GM12878 (cell line): ENCODE results near the gene COL9A3. TPM values are rescaled to one million over a fixed set of nuclear protein-coding genes. Genes with fewer than 3 reads are reported as not detected.

Experiments used
- ATAC-seq: fragments of 200-7000 bp; cut with Tn5 transposase; 3 replicates; pipeline ENCODE4 v1.9.1; 2020; ENCODE audit warnings: mild to moderate bottlenecking, moderate library complexity
- BruUV-seq: library from RNA; stranded (reverse); fragments of 400-500 nt; replicated peaks from 2 replicates; lab custom pipeline; 2021; lab: Mats Ljungman, UMichigan
- CTCF ChIA-PET: fragments of 300-600 bp; sonication (Branson Sonifier 250); formaldehyde crosslinking; extraction: SDS; loops from one replicate; lab custom pipeline; 2021; ENCODE audit warnings: inconsistent platforms; lab: Yijun Ruan, JAX
- POLR2A ChIA-PET: fragments of 350-600 bp; formaldehyde crosslinking; extraction: SDS; loops from one replicate; lab custom pipeline; 2021; ENCODE audit warnings: inconsistent platforms; lab: Charles Lee
- RAD21 ChIA-PET: fragments of 300-600 bp; sonication (Branson Sonifier 250); formaldehyde crosslinking; loops from one replicate; lab custom pipeline; 2023; ENCODE audit warnings: antibody characterized with exemption; ENCODE audit not compliant: unreplicated experiment; lab: Charles Lee
- SMC1A ChIA-PET: fragments of 300-600 bp; sonication (Branson Sonifier 250); formaldehyde crosslinking; loops from one replicate; lab custom pipeline; 2023; ENCODE audit not compliant: unreplicated experiment, uncharacterized antibody; lab: Charles Lee
- DNase-seq: peaks from one replicate; pipeline ENCODE4 v3.0.0-alpha.2; 2011; ENCODE audit warnings: low read depth, low spot score
- FAIRE-seq: peaks from 3 replicates; lab custom pipeline; 2011; peaks lifted over from hg19 to GRCh38; lab: Jason Lieb, UNC
- H2AFZ ChIP-seq: 2 replicates; pipeline ENCODE4 v1.6.0; 2011; ENCODE audit warnings: low read depth, low read length, control low read depth; ENCODE audit not compliant: control insufficient read depth
- H3K27ac ChIP-seq: 2 replicates; pipeline ENCODE4 v1.5.1; 2011; ENCODE audit warnings: control low read depth; ENCODE audit not compliant: control insufficient read depth, insufficient read depth
- H3K27me3 ChIP-seq, 2 experiments: replicated peaks in 1 of 2; 2 replicates each; pipeline versions ENCODE4 v1.6.0 to v1.6.1; 2011; ENCODE audit warnings: low read length in 1 of 2; ENCODE audit not compliant: control insufficient read depth in 2 of 2, insufficient read depth in 2 of 2
- H3K36me3 ChIP-seq, 2 experiments: 2 replicates each; pipeline ENCODE4 v1.5.1; 2011; ENCODE audit warnings: low read length in 1 of 2; ENCODE audit not compliant: control insufficient read depth in 2 of 2, insufficient read depth in 2 of 2
- H3K4me1 ChIP-seq: 2 replicates; pipeline ENCODE4 v1.6.1; 2011; ENCODE audit warnings: mild to moderate bottlenecking, low read length, moderate library complexity, mixed read lengths; ENCODE audit not compliant: control insufficient read depth, insufficient read depth
- H3K4me2 ChIP-seq: 2 replicates; pipeline ENCODE4 v1.6.0; 2011; ENCODE audit warnings: control low read depth; ENCODE audit not compliant: control insufficient read depth, insufficient read depth
- H3K4me3 ChIP-seq: fragments of 200-600 bp; sonication (generic); 2 replicates; pipeline ENCODE4 v1.5.1; 2016
- H3K79me2 ChIP-seq: 2 replicates; pipeline ENCODE4 v1.6.0; 2011; ENCODE audit warnings: low read length; ENCODE audit not compliant: control insufficient read depth, insufficient read depth
- H3K9ac ChIP-seq: 2 replicates; pipeline ENCODE4 v1.8.0; 2011; ENCODE audit warnings: low read length, control low read depth, mixed read lengths; ENCODE audit not compliant: control insufficient read depth, insufficient read depth
- H3K9me3 ChIP-seq: replicated peaks from 3 replicates; pipeline ENCODE4 v1.5.1; 2011; ENCODE audit warnings: mild to moderate bottlenecking, low read length; ENCODE audit not compliant: control insufficient read depth, insufficient read depth
- H4K20me1 ChIP-seq: 2 replicates; pipeline ENCODE4 v1.6.0; 2011; ENCODE audit not compliant: control insufficient read depth, insufficient read depth
- CBX5 ChIP-seq: sonication (generic); IDR thresholded peaks from 2 replicates; pipeline ENCODE4 v1.6.1; 2016; ENCODE audit warnings: low read depth, moderate library complexity, mild to moderate bottlenecking, inconsistent platforms
- CREB1 ChIP-seq: IDR thresholded peaks from 2 replicates; pipeline ENCODE4 v1.6.1; 2012; ENCODE audit warnings: low read depth, mild to moderate bottlenecking, inconsistent platforms
- FOS ChIP-seq: IDR thresholded peaks from 3 replicates; pipeline ENCODE4 v1.6.1; 2011; ENCODE audit warnings: borderline replicate concordance; ENCODE audit not compliant: insufficient read length; ENCODE audit errors: extremely low read depth
- FOXK2 ChIP-seq: fragments of 450-650 bp; IDR thresholded peaks from 2 replicates; pipeline ENCODE4 v1.6.1; 2017; ENCODE audit warnings: mild to moderate bottlenecking, moderate library complexity
- FOXM1 ChIP-seq: IDR thresholded peaks from 2 replicates; pipeline ENCODE4 v1.6.1; 2012; ENCODE audit warnings: low read depth, mild to moderate bottlenecking, inconsistent platforms, low read length, moderate library complexity
- HDAC6 ChIP-seq: fragments of 200-600 bp; sonication (generic); IDR thresholded peaks from one replicate; pipeline ENCODE4 v1.8.0; 2017; ENCODE audit warnings: antibody characterized with exemption; ENCODE audit not compliant: unreplicated experiment
- KAT2A ChIP-seq: conservative IDR thresholded peaks from 2 replicates; pipeline ENCODE4 v1.6.1; 2011; ENCODE audit warnings: low read depth, low read length; ENCODE audit not compliant: control insufficient read depth
- NR2F1 ChIP-seq: fragments of 450-650 bp; conservative IDR thresholded peaks from 2 replicates; pipeline ENCODE4 v1.6.1; 2017; ENCODE audit warnings: mild to moderate bottlenecking
- POLR2AphosphoS2 ChIP-seq: IDR thresholded peaks from 2 replicates; pipeline ENCODE4 v1.6.1; 2011; ENCODE audit warnings: low read depth, mild to moderate bottlenecking, low read length, improper control_type of control experiment, moderate library complexity
- POLR2AphosphoS5 ChIP-seq: IDR thresholded peaks from 2 replicates; pipeline ENCODE4 v1.6.1; 2011; ENCODE audit warnings: mild to moderate bottlenecking, low read length, inconsistent platforms
- RBBP5 ChIP-seq: fragments of 200-600 bp; sonication (generic); conservative IDR thresholded peaks from 2 replicates; pipeline ENCODE4 v1.6.1; 2016
- SMAD1 ChIP-seq: fragments of 450-650 bp; IDR thresholded peaks from 2 replicates; pipeline ENCODE4 v1.6.1; 2018; ENCODE audit warnings: mild to moderate bottlenecking, low read depth; ENCODE audit not compliant: partially characterized antibody
- SMAD5 ChIP-seq: IDR thresholded peaks from 2 replicates; pipeline ENCODE4 v1.6.1; 2016; ENCODE audit warnings: antibody characterized with exemption, low read depth
- SMC3 ChIP-seq: IDR thresholded peaks from 2 replicates; pipeline ENCODE4 v1.6.1; 2011; ENCODE audit warnings: low read length, improper control_type of control experiment, borderline replicate concordance
- ZNF217 ChIP-seq: fragments of 450-650 bp; IDR thresholded peaks from 2 replicates; pipeline ENCODE4 v1.6.1; 2017; ENCODE audit warnings: antibody characterized with exemption, mild to moderate bottlenecking
- WGBS: methylation state at CpG from one replicate; pipeline ENCODE4 v1.1.6; 2016; ENCODE audit warnings: low lambda C conversion rate; ENCODE audit not compliant: insufficient replicate concordance, insufficient coverage; ENCODE audit errors: missing lambda C conversion rate; 5-methylcytosine and 5-hydroxymethylcytosine counted together
- in situ Hi-C: fragments of 300-500 bp; cut with MboI; formaldehyde crosslinking; loops from 9 replicates; pipeline ENCODE4 v1.14.3; 2018; ENCODE audit warnings: mixed read lengths
- intact Hi-C: fragments of 100-400 bp; cut with micrococcal nuclease; formaldehyde crosslinking; loops from one replicate; pipeline ENCODE4 v1.14.2; 2022; ENCODE audit not compliant: unreplicated experiment
- polyA plus RNA-seq, 11 experiments: library from polyadenylated mRNA; depleted of rRNA in 4 of 11; unstranded in 6 of 11; stranded (reverse) in 5 of 11; fragments of >200 nt; fragmentation: Nextera tagmentation in 4 of 11; fragmentation: Illumina TruSeq in 1 of 11; extraction: Ambion mirVana in 4 of 11; extraction: Trizol in 1 of 11; gene quantifications; 1 replicate in 1 of 11; 2 replicates in 10 of 11; pipeline versions ENCODE4 v1.2.1 to v1.2.3, GENCODE V29; 2011 to 2016; ENCODE audit warnings: inconsistent platforms in 2 of 11, missing spikeins in 2 of 11, low read depth in 1 of 11
- total RNA-seq, 4 experiments: library from RNA; depleted of rRNA in 3 of 4; stranded (reverse); fragments of >200 nt in 3 of 4; fragmentation: Illumina TruSeq in 1 of 4; extraction: Trizol in 1 of 4; gene quantifications; 2 replicates each; pipeline versions ENCODE4 v1.2.1 to v1.2.3, GENCODE V29; 2013 to 2021
- TF ChIP-seq, protein P1 (sequence below): IDR thresholded peaks from 2 replicates; pipeline ENCODE4 v1.6.1; 2012; ENCODE audit warnings: low read depth, low read length, improper control_type of control experiment
- TF ChIP-seq, protein P2 (sequence below): fragments of 450-650 bp; IDR thresholded peaks from 2 replicates; pipeline ENCODE4 v1.6.1; 2018; ENCODE audit warnings: borderline replicate concordance, mild to moderate bottlenecking; ENCODE audit not compliant: partially characterized antibody

COL9A3 gene
- total and polyA plus RNA-seq, 10 of the 15 experiments (the other 5 are each of a cell fraction or from before 2014, with no cell fraction given) = 0.09 to 1.7 (median 0.63) TPM; not detected in 1

DNA sequence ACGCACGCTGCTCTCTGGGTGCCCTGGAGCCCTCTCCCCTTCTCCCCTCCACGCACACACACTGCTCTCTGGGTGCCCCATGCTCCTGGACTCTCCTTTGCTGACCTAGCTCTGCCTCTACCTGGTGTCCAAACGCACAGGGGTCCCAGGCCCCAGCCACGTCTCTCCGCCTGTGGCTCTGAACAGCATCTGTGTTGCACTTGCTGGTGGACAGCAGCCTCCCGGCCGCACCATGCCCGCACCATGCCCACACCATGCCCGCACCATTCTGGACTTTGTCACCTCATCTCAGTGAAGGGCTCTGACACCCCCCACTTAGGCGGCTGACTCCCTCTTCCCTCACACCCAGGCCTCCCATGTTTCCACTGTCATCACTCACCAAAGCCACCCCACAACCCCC lies 23.0 kb downstream of the COL9A3 start (continued):
- TF ChIP-seq FOS (no peak), NR2F1 (no peak)

DNA sequence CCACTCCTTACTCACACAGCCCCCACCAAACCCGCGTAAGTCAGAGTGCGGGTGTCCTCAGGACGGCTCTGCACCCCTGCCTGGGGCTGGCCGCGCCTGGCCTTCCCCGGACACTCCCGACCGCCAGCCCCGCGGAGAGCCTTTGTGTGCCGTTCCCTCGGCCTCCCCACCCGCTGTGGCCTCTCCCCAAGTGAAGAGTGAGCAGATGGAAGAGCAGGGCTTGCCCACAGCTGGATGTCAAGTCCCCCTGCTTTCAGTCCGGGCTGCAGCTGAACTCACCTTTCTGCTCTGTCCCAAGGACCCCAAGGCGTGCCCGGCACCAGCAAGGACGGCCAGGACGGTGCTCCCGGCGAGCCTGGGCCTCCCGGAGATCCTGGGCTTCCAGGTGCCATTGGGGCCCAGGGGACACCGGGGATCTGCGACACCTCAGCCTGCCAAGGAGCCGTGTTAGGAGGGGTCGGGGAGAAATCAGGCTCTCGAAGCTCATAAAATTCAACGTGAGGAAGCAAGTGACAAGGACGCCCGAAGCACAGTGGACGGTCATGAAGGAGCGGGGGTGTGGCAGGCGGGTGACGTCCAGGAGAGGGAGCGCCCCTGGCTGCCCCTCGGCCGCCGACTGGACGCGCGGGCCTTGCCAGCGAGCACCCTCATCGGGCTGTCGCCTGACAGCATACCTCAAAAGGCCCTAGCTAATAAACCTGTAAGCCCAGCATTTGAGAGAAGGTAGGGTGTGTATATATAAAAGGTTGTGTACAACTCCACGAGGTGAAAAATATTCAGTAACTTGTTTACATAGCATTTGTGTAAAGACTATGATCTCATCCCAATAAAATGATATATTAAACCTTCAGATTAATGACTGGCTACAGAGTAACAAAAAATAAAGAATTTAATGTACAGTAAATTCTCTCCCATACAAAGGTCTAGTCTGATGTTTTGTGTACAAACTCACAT lies 23.7 kb downstream of the COL9A3 start:
- no peaks in the 10 kb centered on the region for H3K9me3 ChIP-seq
- H3K9ac ChIP-seq = no peak overlapping the region
- ChIA-PET SMC1A (no interaction called here), RAD21 (no interaction called here), CTCF (no interaction called here), POLR2A (no interaction called here)
- H3K36me3 ChIP-seq = no peaks in the 10 kb centered on the region
- WGBS = 80% methylated on average over 45 of the region's 45 CpGs
- H4K20me1 ChIP-seq = no peaks in the 10 kb centered on the region; the same call in 1 of the 2 replicates
- H3K4me3 ChIP-seq = no peak overlapping the region
- FAIRE-seq (no peak), DNase-seq (no peak), ATAC-seq (no peak)
- in situ Hi-C loops = no loop called here
- no peak overlapping the region for H3K4me2 ChIP-seq
- H3K79me2 ChIP-seq = no peaks in the 10 kb centered on the region
- TF ChIP-seq RBBP5 (no peak), FOXK2 (no peak), SMAD1 (no peak), FOS (no peak), KAT2A (no peak), SMAD5 (no peak), CBX5 (no peak), SMC3 (no peak), POLR2AphosphoS2 (no peak), CREB1 (no peak), HDAC6 (no peak), FOXM1 (no peak), ZNF217 (no peak), POLR2AphosphoS5 (no peak)
- TF ChIP-seq, protein P1, sequence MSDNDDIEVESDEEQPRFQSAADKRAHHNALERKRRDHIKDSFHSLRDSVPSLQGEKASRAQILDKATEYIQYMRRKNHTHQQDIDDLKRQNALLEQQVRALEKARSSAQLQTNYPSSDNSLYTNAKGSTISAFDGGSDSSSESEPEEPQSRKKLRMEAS = no peak
- TF ChIP-seq, protein P2, sequence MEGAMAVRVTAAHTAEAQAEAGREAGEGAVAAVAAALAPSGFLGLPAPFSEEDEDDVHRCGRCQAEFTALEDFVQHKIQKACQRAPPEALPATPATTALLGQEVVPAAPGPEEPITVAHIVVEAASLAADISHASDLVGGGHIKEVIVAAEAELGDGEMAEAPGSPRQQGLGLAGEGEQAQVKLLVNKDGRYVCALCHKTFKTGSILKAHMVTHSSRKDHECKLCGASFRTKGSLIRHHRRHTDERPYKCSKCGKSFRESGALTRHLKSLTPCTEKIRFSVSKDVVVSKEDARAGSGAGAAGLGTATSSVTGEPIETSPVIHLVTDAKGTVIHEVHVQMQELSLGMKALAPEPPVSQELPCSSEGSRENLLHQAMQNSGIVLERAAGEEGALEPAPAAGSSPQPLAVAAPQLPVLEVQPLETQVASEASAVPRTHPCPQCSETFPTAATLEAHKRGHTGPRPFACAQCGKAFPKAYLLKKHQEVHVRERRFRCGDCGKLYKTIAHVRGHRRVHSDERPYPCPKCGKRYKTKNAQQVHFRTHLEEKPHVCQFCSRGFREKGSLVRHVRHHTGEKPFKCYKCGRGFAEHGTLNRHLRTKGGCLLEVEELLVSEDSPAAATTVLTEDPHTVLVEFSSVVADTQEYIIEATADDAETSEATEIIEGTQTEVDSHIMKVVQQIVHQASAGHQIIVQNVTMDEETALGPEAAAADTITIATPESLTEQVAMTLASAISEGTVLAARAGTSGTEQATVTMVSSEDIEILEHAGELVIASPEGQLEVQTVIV = no peak
- H2AFZ ChIP-seq = no peak overlapping the region
- no peaks in the 10 kb centered on the region; a peak in 1 of 4 replicates for H3K27me3 ChIP-seq
- intact Hi-C loops = no loop called here
- no TSS peak for BruUV-seq
- H3K4me1 ChIP-seq = peaks cover 6% of the 10 kb centered on the region
- H3K27ac ChIP-seq = no peak overlapping the region
